Measurements from ENCODE around the gene BBC3. TPM values are rescaled to one million over a fixed set of nuclear protein-coding genes. Genes with fewer than 3 reads are reported as not detected.

BBC3 gene
- total and polyA plus RNA-seq, 2 experiments from 2014 or later, result 23.4 to 31.9 TPM

- Histone ChIP-seq H3K36me3 (ENCODE audit: insufficient read depth) (no peaks in the 10 kb centered on the region; the same call in 1 of the 2 replicates), H3K4me1 (ENCODE audit: insufficient read depth) (peaks cover 32% of the 10 kb centered on the region), H3K27ac (ENCODE audit: low read depth) (peak overlapping the region; percentile 99), H3K79me2 (replicated peaks; ENCODE audit: insufficient read depth) (peaks cover 40% of the 10 kb centered on the region), H4K20me1 (replicated peaks; ENCODE audit: insufficient read depth) (no peaks in the 10 kb centered on the region; the same call in 1 of the 2 replicates), H2AFZ (no peak overlapping the region), H3F3A (replicated peaks; ENCODE audit: low read depth) (peaks cover 22% of the 10 kb centered on the region), H3K4me2 (peak overlapping the region; percentile 92), H3K27me3 (ENCODE audit: insufficient read depth) (peaks cover 11% of the 10 kb centered on the region), H3K9me2 (ENCODE audit: insufficient read depth) (no peaks in the 10 kb centered on the region), H3K4me3 (peak overlapping the region; percentile 96)
- ATAC-seq (peak; percentile 6), DNase-seq (ENCODE audit: low spot score) (peak; percentile 61)
- Mint-ChIP-seq H3K4me3 (peak overlapping the region; percentile 47; the same call in 2 of the 3 replicates), H3K4me1 (peaks cover 18% of the 10 kb centered on the region), H3K27ac (peak overlapping the region; percentile 95), H3K27me3 (ENCODE audit: insufficient read depth, low read depth, poor library complexity) (peaks cover 20% of the 10 kb centered on the region), H3K9me3 (peaks cover 2% of the 10 kb centered on the region; the same call in 1 of the 3 replicates), H3K36me3 (ENCODE audit: low read depth) (peaks cover 27% of the 10 kb centered on the region)
- TF ChIP-seq POLR2AphosphoS5 (IDR thresholded peaks at IDR 0.05; ENCODE audit: low read depth) (peak; percentile 18; the same call in 1 of the 2 replicates), ZNF114 (CRISPR knock-in tag; IDR thresholded peaks at IDR 0.05) (no peak), STAT1 (IDR thresholded peaks at IDR 0.05; ENCODE audit: unreplicated experiment) (no peak)
Observed at GRCh38 chr19:47226426-47227351, 4.3 kb downstream of the BBC3 start.

GRCh38 chr19:47225746-47226425, 5.1 kb downstream of the BBC3 start:
- Histone ChIP-seq H3K4me3 (peak overlapping the region; percentile 96), H3K27ac (ENCODE audit: low read depth) (peak overlapping the region; percentile 99), H3F3A (replicated peaks; ENCODE audit: low read depth) (peaks cover 19% of the 10 kb centered on the region), H3K4me1 (ENCODE audit: insufficient read depth) (peaks cover 28% of the 10 kb centered on the region), H3K79me2 (replicated peaks; ENCODE audit: insufficient read depth) (peaks cover 36% of the 10 kb centered on the region), H3K36me3 (ENCODE audit: insufficient read depth) (no peaks in the 10 kb centered on the region; the same call in 1 of the 2 replicates), H3K27me3 (ENCODE audit: insufficient read depth) (peaks cover 11% of the 10 kb centered on the region), H2AFZ (no peak overlapping the region), H3K4me2 (peak overlapping the region; percentile 92), H4K20me1 (replicated peaks; ENCODE audit: insufficient read depth) (no peaks in the 10 kb centered on the region; the same call in 1 of the 2 replicates), H3K9me2 (ENCODE audit: insufficient read depth) (no peaks in the 10 kb centered on the region)
- peak overlapping the region; percentile 81 for H3K27ac Mint-ChIP-seq
- peak overlapping the region; percentile 60 for H3K4me3 Mint-ChIP-seq
- peaks cover 14% of the 10 kb centered on the region for H3K4me1 Mint-ChIP-seq
- H3K27me3 Mint-ChIP-seq (ENCODE audit: insufficient read depth, low read depth, poor library complexity), result peaks cover 18% of the 10 kb centered on the region
- DNase-seq (ENCODE audit: low spot score) (peak; percentile 94), ATAC-seq (peak; percentile 30)
- H3K36me3 Mint-ChIP-seq (ENCODE audit: low read depth), result peaks cover 29% of the 10 kb centered on the region
- H3K9me3 Mint-ChIP-seq, result peaks cover 2% of the 10 kb centered on the region; the same call in 1 of the 3 replicates
- TF ChIP-seq STAT1 (IDR thresholded peaks at IDR 0.05; ENCODE audit: unreplicated experiment) (no peak), ZNF462 (CRISPR knock-in tag; IDR thresholded peaks at IDR 0.05) (no peak), CTCF (conservative IDR thresholded peaks at IDR 0.05; ENCODE audit: low read depth in 2 of 2) (peak in 1 of 2 experiments; percentile 16; a peak in 2 of 4 replicates), ZNF114 (CRISPR knock-in tag; IDR thresholded peaks at IDR 0.05) (0 out of 2 replicates have a peak, but pooled peaks have one; percentile 53), EZH2 (IDR thresholded peaks at IDR 0.05; ENCODE audit: low read depth, unreplicated experiment) (no peak), CREB1 (CRISPR knock-in tag; IDR thresholded peaks at IDR 0.05; ENCODE audit: low read depth) (peak; percentile 75), POLR2AphosphoS5 (IDR thresholded peaks at IDR 0.05; ENCODE audit: low read depth) (peak; percentile 92), NANOG (IDR thresholded peaks at IDR 0.05; ENCODE audit: borderline replicate concordance) (no peak), ETS1 (IDR thresholded peaks at IDR 0.05) (no peak)

Measured in GM23338 (cell line).